PC-3 (cell line): ENCODE results near the gene FBXW10B.

ENCODE experiments used
- EZH2 ChIP-seq: fragments of 300-600 bp; sonication (generic); IDR thresholded peaks from one replicate; pipeline ENCODE4 v1.6.1; 2017; ENCODE audit warnings: antibody characterized with exemption, mild to moderate bottlenecking, low read length; ENCODE audit not compliant: unreplicated experiment
- EZH2phosphoT487 ChIP-seq: fragments of 300-600 bp; sonication (generic); IDR thresholded peaks from 2 replicates; pipeline ENCODE4 v1.6.1; 2018; ENCODE audit warnings: mild to moderate bottlenecking, antibody characterized with exemption, low read length, borderline replicate concordance
- TF ChIP-seq, protein P1 (sequence below): fragments of 300-600 bp; sonication (generic); conservative IDR thresholded peaks from 2 replicates; pipeline ENCODE4 v1.5.1; 2017; ENCODE audit warnings: antibody characterized with exemption, low read depth, mild to moderate bottlenecking, low read length

DNA sequence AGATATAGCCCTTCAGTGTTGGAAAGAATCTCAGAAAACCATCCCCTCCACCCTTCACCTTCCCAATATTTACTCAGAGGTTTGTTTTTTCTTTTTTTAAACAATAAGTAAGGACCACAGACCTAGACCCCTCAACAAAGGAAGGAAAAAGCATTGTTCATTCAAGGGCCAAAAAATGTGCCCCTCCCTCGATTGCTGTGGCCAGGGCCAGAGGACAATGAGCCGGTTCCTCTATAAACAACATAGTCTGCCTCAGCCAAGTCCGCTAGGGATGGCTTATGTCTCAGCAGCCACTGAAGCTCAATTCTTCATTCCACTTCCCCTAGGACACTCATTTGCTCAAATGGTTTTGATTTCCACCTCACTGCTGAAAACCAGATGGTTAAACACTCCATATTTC is 40.6 kb upstream of the FBXW10B start:
- TF ChIP-seq EZH2 (no peak), EZH2phosphoT487 (no peak)
- TF ChIP-seq, protein P1, sequence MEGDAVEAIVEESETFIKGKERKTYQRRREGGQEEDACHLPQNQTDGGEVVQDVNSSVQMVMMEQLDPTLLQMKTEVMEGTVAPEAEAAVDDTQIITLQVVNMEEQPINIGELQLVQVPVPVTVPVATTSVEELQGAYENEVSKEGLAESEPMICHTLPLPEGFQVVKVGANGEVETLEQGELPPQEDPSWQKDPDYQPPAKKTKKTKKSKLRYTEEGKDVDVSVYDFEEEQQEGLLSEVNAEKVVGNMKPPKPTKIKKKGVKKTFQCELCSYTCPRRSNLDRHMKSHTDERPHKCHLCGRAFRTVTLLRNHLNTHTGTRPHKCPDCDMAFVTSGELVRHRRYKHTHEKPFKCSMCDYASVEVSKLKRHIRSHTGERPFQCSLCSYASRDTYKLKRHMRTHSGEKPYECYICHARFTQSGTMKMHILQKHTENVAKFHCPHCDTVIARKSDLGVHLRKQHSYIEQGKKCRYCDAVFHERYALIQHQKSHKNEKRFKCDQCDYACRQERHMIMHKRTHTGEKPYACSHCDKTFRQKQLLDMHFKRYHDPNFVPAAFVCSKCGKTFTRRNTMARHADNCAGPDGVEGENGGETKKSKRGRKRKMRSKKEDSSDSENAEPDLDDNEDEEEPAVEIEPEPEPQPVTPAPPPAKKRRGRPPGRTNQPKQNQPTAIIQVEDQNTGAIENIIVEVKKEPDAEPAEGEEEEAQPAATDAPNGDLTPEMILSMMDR = no peak
